ENCODE data around the gene TBC1D25. TPM values are rescaled to one million over a fixed set of nuclear protein-coding genes. Genes with fewer than 3 reads are reported as not detected.

Gene TBC1D25
- total and polyA plus RNA-seq, 4 donors: 2.6 to 5.8 (median 3.3) TPM

DNA sequence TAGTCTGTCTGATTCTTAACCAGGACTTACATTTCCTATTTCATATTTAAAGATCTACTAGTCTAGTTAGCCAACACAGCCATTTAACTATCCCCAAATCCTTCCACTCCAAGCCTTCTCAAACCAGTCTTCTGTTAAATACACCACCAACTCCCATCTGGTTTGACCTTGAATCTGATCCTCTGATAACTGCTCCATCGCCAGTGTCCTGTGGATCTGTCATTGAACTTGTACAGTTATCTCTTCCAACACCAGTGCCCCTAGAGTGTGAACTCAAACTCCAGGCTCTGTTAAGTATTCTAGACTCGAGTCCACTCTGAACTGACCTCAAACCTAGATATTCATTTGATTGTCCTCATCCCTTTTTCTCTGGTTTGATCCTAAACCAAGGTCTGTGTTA lies 72.2 kb downstream of the TBC1D25 start:
- Histone ChIP-seq H3K4me1 (ENCODE audit: control insufficient read depth in 4 of 4, insufficient read depth in 4 of 4, low read length in 3 of 4) (no peaks in the 10 kb centered on the region), H3K4me3 (ENCODE audit: low read depth in 1 of 3, low read length in 3 of 3) (no peak overlapping the region), H3K27me3 (ENCODE audit: control insufficient read depth in 4 of 4, insufficient read depth in 4 of 4, low read length in 3 of 4) (no peaks in the 10 kb centered on the region), H3K9me3 (ENCODE audit: control insufficient read depth in 4 of 4, low read length in 3 of 4) (no peaks in the 10 kb centered on the region), H3K36me3 (ENCODE audit: control insufficient read depth in 4 of 4, insufficient read depth in 3 of 4, low read depth in 1 of 4, low read length in 3 of 4) (no peaks in the 10 kb centered on the region), H3K27ac (ENCODE audit: low read depth in 1 of 2, low read length in 2 of 2) (no peak overlapping the region), H3K9ac (ENCODE audit: low read depth in 1 of 2, low read length in 2 of 2) (no peak overlapping the region)
- DNase-seq (ENCODE audit: low spot score): no peak
- WGBS: 30% methylated on average over 2 of the region's 2 CpGs
- TF ChIP-seq RAD21 (IDR thresholded peaks at IDR 0.05) (no peak), JUND (IDR thresholded peaks at IDR 0.05) (no peak), EGR1 (IDR thresholded peaks at IDR 0.05; ENCODE audit: low read depth in 2 of 2) (no peak), NR2F2 (IDR thresholded peaks at IDR 0.05) (no peak), RXRA (IDR thresholded peaks at IDR 0.05) (no peak), HNF4G (IDR thresholded peaks at IDR 0.05) (no peak), HNF4A (conservative IDR thresholded peaks at IDR 0.05) (no peak), TAF1 (conservative IDR thresholded peaks at IDR 0.05) (no peak)
- TF ChIP-seq, protein P1, sequence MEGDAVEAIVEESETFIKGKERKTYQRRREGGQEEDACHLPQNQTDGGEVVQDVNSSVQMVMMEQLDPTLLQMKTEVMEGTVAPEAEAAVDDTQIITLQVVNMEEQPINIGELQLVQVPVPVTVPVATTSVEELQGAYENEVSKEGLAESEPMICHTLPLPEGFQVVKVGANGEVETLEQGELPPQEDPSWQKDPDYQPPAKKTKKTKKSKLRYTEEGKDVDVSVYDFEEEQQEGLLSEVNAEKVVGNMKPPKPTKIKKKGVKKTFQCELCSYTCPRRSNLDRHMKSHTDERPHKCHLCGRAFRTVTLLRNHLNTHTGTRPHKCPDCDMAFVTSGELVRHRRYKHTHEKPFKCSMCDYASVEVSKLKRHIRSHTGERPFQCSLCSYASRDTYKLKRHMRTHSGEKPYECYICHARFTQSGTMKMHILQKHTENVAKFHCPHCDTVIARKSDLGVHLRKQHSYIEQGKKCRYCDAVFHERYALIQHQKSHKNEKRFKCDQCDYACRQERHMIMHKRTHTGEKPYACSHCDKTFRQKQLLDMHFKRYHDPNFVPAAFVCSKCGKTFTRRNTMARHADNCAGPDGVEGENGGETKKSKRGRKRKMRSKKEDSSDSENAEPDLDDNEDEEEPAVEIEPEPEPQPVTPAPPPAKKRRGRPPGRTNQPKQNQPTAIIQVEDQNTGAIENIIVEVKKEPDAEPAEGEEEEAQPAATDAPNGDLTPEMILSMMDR (IDR thresholded peaks at IDR 0.05; ENCODE audit: low read depth, low read length, missing input control): no peak
- TF ChIP-seq, protein P2, sequence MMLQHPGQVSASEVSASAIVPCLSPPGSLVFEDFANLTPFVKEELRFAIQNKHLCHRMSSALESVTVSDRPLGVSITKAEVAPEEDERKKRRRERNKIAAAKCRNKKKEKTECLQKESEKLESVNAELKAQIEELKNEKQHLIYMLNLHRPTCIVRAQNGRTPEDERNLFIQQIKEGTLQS (IDR thresholded peaks at IDR 0.05): no peak

Small RNA genes lying within 50 kb of the gene (small RNA-seq; reads per million reads assigned to genes)
- gene MRPL32P1: not detected

Other genes starting within 250 kb of the TBC1D25 start
- gene SSX3, start 183.0 kb upstream of the TBC1D25 start, total RNA-seq: not detected
- gene SSX3, start 183.0 kb upstream of the TBC1D25 start, polyA plus RNA-seq: not detected
- gene SSX4, start 156.2 kb upstream of the TBC1D25 start, total RNA-seq: not detected
- gene SSX4, start 156.2 kb upstream of the TBC1D25 start, polyA plus RNA-seq: not detected
- not detected for gene SSX4B, start 127.8 kb upstream of the TBC1D25 start, total RNA-seq
- not detected for gene SSX4B, start 127.8 kb upstream of the TBC1D25 start, polyA plus RNA-seq
- gene SLC38A5, start 69.5 kb upstream of the TBC1D25 start, total RNA-seq: 10 to 100 TPM in 1 of 2 donors, under 1 TPM in 1; 0.25 to 81.3 TPM
- gene SLC38A5, start 69.5 kb upstream of the TBC1D25 start, polyA plus RNA-seq: under 1 TPM; 0.38 to 0.53 TPM
- 10 to 100 TPM; 13.3 to 21.8 TPM for gene FTSJ1, start 63.5 kb upstream of the TBC1D25 start, total RNA-seq
- gene FTSJ1, start 63.5 kb upstream of the TBC1D25 start, polyA plus RNA-seq: 10 to 100 TPM; 14.3 to 19.6 TPM
- gene PORCN, start 30.7 kb upstream of the TBC1D25 start, total RNA-seq: 1 to 10 TPM in 1 of 2 donors, under 1 TPM in 1; 0.70 to 2.8 TPM
- gene PORCN, start 30.7 kb upstream of the TBC1D25 start, polyA plus RNA-seq: 1 to 10 TPM; 2.8 to 4.9 TPM
- gene EBP, start 17.9 kb upstream of the TBC1D25 start, total RNA-seq: 100 to 1,000 TPM; 304 to 362 TPM
- gene EBP, start 17.9 kb upstream of the TBC1D25 start, polyA plus RNA-seq: 100 to 1,000 TPM; 376 to 474 TPM
- 10 to 100 TPM; 81.0 to 87.3 TPM for gene RBM3, start 34.8 kb downstream of the TBC1D25 start, total RNA-seq
- gene RBM3, start 34.8 kb downstream of the TBC1D25 start, polyA plus RNA-seq: 10 to 100 TPM; 28.6 to 43.2 TPM
- gene WDR13, start 57.8 kb downstream of the TBC1D25 start, total RNA-seq: 10 to 100 TPM; 25.4 to 39.8 TPM
- gene WDR13, start 57.8 kb downstream of the TBC1D25 start, polyA plus RNA-seq: 10 to 100 TPM; 37.2 to 73.7 TPM
- 1 to 10 TPM; 5.1 to 5.6 TPM for gene WAS, start 144.1 kb downstream of the TBC1D25 start, total RNA-seq
- 1 to 10 TPM; 1.0 to 3.1 TPM for gene WAS, start 144.1 kb downstream of the TBC1D25 start, polyA plus RNA-seq
- gene SUV39H1, start 157.0 kb downstream of the TBC1D25 start, total RNA-seq: 1 to 10 TPM; 4.0 to 5.8 TPM
- gene SUV39H1, start 157.0 kb downstream of the TBC1D25 start, polyA plus RNA-seq: 1 to 10 TPM; 3.2 to 3.5 TPM
- gene GLOD5, start 222.0 kb downstream of the TBC1D25 start, total RNA-seq: under 1 TPM in 1 of 2 donors, not detected in 1; 0.67 TPM
- 1 to 10 TPM; 2.1 to 3.4 TPM for gene GLOD5, start 222.0 kb downstream of the TBC1D25 start, polyA plus RNA-seq
- 10 to 100 TPM in 1 of 2 donors, not detected in 1; 39.9 TPM for gene GATA1, start 246.9 kb downstream of the TBC1D25 start, total RNA-seq
- under 1 TPM in 1 of 2 donors, not detected in 1; 0.05 TPM for gene GATA1, start 246.9 kb downstream of the TBC1D25 start, polyA plus RNA-seq

Data from liver (tissue), 10 donors.